GM06990 (cell line): ENCODE measurements around the gene RNF19B.
"Not testable (repeated sequence)": the region's sequence is repeated elsewhere in the genome, so short reads cannot be mapped to it uniquely, and the experiment has no call there.

ENCODE experiments used
- DNase-seq: peaks from one replicate; pipeline ENCODE4 v3.0.0-alpha.2; 2011; ENCODE audit not compliant: insufficient read length; ENCODE audit errors: extremely low read depth
- H3K27me3 ChIP-seq: replicated peaks from 2 replicates; pipeline ENCODE4 v1.6.0; 2011; ENCODE audit warnings: low read length; ENCODE audit not compliant: control insufficient read depth, insufficient read depth
- H3K36me3 ChIP-seq: 2 replicates; pipeline ENCODE4 v1.5.1; 2011; ENCODE audit warnings: low read length; ENCODE audit not compliant: control insufficient read depth, insufficient read depth
- H3K4me3 ChIP-seq: replicated peaks from 2 replicates; pipeline ENCODE4 v1.5.1; 2011; ENCODE audit warnings: low read depth, mild to moderate bottlenecking, control low read depth, low read length
- CTCF ChIP-seq: IDR thresholded peaks from 2 replicates; pipeline ENCODE4 v1.5.1; 2011; ENCODE audit warnings: low read length, control low read depth, mild to moderate bottlenecking, inconsistent platforms; ENCODE audit not compliant: insufficient read depth, poor library complexity, severe bottlenecking

The RNF19B gene

GRCh38 chr1:32983020-32983419 lies 18.4 kb upstream of the RNF19B start:
- Histone ChIP-seq H3K27me3 (no peaks in the 10 kb centered on the region), H3K36me3 (peaks cover 2% of the 10 kb centered on the region; the same call in 1 of the 2 replicates), H3K4me3 (no peak overlapping the region)
- DNase-seq: no peak
- TF ChIP-seq CTCF: no peak

GRCh38 chr1:32981003-32981901 lies 16.6 kb upstream of the RNF19B start:
- Histone ChIP-seq H3K27me3 (no peaks in the 10 kb centered on the region), H3K36me3 (no peaks in the 10 kb centered on the region), H3K4me3 (peak overlapping the region; percentile 46)
- DNase-seq: peak; percentile 71
- no peak for TF ChIP-seq CTCF

GRCh38 chr1:32980080-32980479 lies 15.5 kb upstream of the RNF19B start:
- Histone ChIP-seq H3K36me3 (no peaks in the 10 kb centered on the region), H3K4me3 (no peak overlapping the region), H3K27me3 (no peaks in the 10 kb centered on the region)
- DNase-seq: no peak
- no peak for TF ChIP-seq CTCF

GRCh38 chr1:32978854-32979253 lies 14.2 kb upstream of the RNF19B start:
- DNase-seq: no peak
- Histone ChIP-seq H3K36me3 (no peaks in the 10 kb centered on the region), H3K27me3 (no peaks in the 10 kb centered on the region), H3K4me3 (no peak overlapping the region)
- no peak for TF ChIP-seq CTCF

GRCh38 chr1:32977546-32978087 lies 13.0 kb upstream of the RNF19B start:
- H3K27me3 ChIP-seq: no peaks in the 10 kb centered on the region
- no peak for TF ChIP-seq CTCF
- no peak for DNase-seq
- no peak overlapping the region for H3K4me3 ChIP-seq
- no peaks in the 10 kb centered on the region for H3K36me3 ChIP-seq

- not testable (repeated sequence) for DNase-seq, H3K4me3 ChIP-seq, H3K27me3 ChIP-seq
Observed at GRCh38 chr1:32975055-32975454, 10.4 kb upstream of the RNF19B start.

GRCh38 chr1:32973458-32973857 lies 8.8 kb upstream of the RNF19B start:
- not testable (repeated sequence) for H3K27me3 ChIP-seq, H3K4me3 ChIP-seq, H3K36me3 ChIP-seq, DNase-seq

More at GRCh38 chr1:32975055-32975454, 10.4 kb upstream of the RNF19B start:
- H3K36me3 ChIP-seq: not testable (repeated sequence)
